ENCODE measurements around the gene TRAPPC5. TPM values are rescaled to one million over a fixed set of nuclear protein-coding genes. Genes with fewer than 3 reads are reported as not detected.
A peak's percentile ranks its signal among the peaks of the same experiment; 100 is the strongest.

Gene TRAPPC5
- polyA plus RNA-seq, 1 of the 3 experiments (the other 2 are of a cell fraction): 49.4 TPM

DNA sequence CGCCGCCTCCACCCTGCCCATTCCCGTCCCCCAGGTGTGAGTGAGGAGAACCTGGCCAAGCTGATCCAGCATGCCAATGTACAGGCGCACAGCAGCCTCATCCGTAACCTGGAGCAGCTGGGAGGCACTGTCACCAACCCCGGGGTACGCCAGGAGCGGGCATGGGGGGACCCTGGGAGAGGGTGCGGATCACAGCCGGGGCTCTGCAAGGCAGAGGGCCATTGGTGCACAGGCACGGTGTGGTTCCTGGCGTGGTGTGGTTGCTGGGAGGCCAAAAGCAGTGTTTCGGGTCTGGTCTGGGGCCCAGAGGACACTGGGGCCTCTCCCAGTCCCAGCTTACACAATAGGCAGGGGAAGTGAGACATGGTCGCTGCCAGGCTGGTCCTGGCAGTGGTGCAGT, 35.5 kb upstream of the TRAPPC5 start:
- Histone ChIP-seq H3K27me3 (ENCODE audit: insufficient read depth) (peaks cover 38% of the 10 kb centered on the region), H3K9ac (no peak overlapping the region), H3K9me3 (no peaks in the 10 kb centered on the region), H3K4me3 (ENCODE audit: low read depth in 2 of 2, low read length in 1 of 2) (no peak overlapping the region), H3K4me1 (ENCODE audit: control insufficient read depth in 1 of 2, insufficient read depth in 2 of 2, low read depth in 1 of 2, low read length in 1 of 2) (no peaks in the 10 kb centered on the region), H2AFZ (ENCODE audit: low read depth) (no peak overlapping the region), H3K9me2 (no peaks in the 10 kb centered on the region), H3K4me2 (no peak overlapping the region), H4K20me1 (ENCODE audit: insufficient read depth) (no peaks in the 10 kb centered on the region), H3K27ac (ENCODE audit: low read depth in 2 of 2, low read length in 1 of 2) (no peak overlapping the region), H3F3A (replicated peaks; ENCODE audit: insufficient read depth) (no peaks in the 10 kb centered on the region), H3K36me3 (replicated peaks in 1 of 2; ENCODE audit: control insufficient read depth in 1 of 2, insufficient read depth in 2 of 2, low read length in 1 of 2) (no peaks in the 10 kb centered on the region), H3K79me2 (ENCODE audit: insufficient read depth) (no peaks in the 10 kb centered on the region)
- TF ChIP-seq FOXM1 (IDR thresholded peaks at IDR 0.05; ENCODE audit: low read depth): no peak
- 68% methylated on average over 6 of the region's 14 CpGs for WGBS (ENCODE audit: low lambda C conversion rate)
- CTCF ChIA-PET: interaction anchor here (1.0 to 1.6 kb wide), 3 partner anchors 10 to 77 kb away, joined by 5 to 8 read pairs (median 5); partner anchors contain the start of gene TRAPPC5
- POLR2A ChIA-PET: no interaction called here
- peak; percentile 40 for DNase-seq

DNA sequence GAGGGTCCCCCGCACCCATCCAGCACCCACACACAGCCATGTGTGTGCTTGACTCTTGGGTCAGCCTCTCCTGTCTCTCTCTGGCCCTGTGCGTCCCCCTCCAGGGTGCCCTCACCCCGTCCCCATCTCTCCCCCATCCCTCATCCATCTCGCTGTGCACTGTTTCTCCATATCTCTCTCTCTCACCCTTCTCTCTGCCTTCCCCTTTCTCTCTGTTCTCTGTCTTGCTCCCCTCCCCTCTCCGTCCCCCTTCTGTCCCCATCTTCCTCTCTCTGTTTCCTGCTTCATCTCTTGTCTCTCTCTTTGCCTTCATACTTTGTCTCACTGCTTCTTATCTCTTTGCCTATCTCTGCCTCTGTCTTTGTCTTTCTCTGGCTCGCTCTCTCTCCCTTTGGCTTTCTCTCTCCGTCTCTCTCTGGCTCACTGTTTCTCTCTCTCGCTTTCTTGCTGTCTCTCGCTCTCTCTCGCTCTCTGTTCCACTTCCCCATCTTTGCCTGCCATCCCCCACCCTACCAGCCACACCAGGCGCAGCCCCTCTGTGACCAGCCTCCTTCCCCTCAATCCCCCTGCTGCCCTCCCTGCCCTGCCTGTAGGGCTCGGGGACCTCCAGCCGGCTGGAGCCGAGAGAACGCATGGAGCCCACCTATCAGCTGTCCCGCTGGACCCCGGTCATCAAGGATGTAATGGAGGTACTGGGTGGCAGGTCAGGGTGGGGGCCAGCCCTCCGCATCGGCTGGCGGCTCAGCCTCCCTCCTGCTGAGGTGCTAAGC, 34.8 kb upstream of the TRAPPC5 start:
- TF ChIP-seq MEF2A (IDR thresholded peaks at IDR 0.05; ENCODE audit: borderline replicate concordance, low read depth): no peak
- no peak for TF ChIP-seq EP300 (IDR thresholded peaks at IDR 0.05; ENCODE audit: borderline replicate concordance in 1 of 2, low read depth in 1 of 2, low read length in 1 of 2)
- TF ChIP-seq TCF12 (IDR thresholded peaks at IDR 0.05): no peak
- no peak overlapping the region for H2AFZ ChIP-seq (ENCODE audit: low read depth)
- H3K27ac ChIP-seq (ENCODE audit: low read depth in 2 of 2, low read length in 1 of 2): no peak overlapping the region
- 18% methylated on average over 17 of the region's 20 CpGs for WGBS (ENCODE audit: low lambda C conversion rate)
- POLR2A ChIA-PET: no interaction called here
- no peaks in the 10 kb centered on the region for H3K9me3 ChIP-seq
- no peaks in the 10 kb centered on the region for H3K79me2 ChIP-seq (ENCODE audit: insufficient read depth)
- no peaks in the 10 kb centered on the region for H3F3A ChIP-seq (replicated peaks; ENCODE audit: insufficient read depth)
- no peak overlapping the region for H3K9ac ChIP-seq
- no peaks in the 10 kb centered on the region for H3K9me2 ChIP-seq
- CTCF ChIA-PET: interaction anchor here (1.0 to 1.5 kb wide), 2 partner anchors 35 to 77 kb away, joined by 3 to 8 read pairs; partner anchors contain the start of gene TRAPPC5
- H3K4me3 ChIP-seq (ENCODE audit: low read depth in 2 of 2, low read length in 1 of 2): no peak overlapping the region
- peak; percentile 48 for DNase-seq
- peaks cover 45% of the 10 kb centered on the region for H3K27me3 ChIP-seq (ENCODE audit: insufficient read depth)
- no peaks in the 10 kb centered on the region for H3K36me3 ChIP-seq (replicated peaks in 1 of 2; ENCODE audit: control insufficient read depth in 1 of 2, insufficient read depth in 2 of 2, low read length in 1 of 2)
- no peaks in the 10 kb centered on the region for H4K20me1 ChIP-seq (ENCODE audit: insufficient read depth)
- H3K4me1 ChIP-seq (ENCODE audit: control insufficient read depth in 1 of 2, insufficient read depth in 2 of 2, low read depth in 1 of 2, low read length in 1 of 2): no peaks in the 10 kb centered on the region
- no peak overlapping the region for H3K4me2 ChIP-seq

DNA sequence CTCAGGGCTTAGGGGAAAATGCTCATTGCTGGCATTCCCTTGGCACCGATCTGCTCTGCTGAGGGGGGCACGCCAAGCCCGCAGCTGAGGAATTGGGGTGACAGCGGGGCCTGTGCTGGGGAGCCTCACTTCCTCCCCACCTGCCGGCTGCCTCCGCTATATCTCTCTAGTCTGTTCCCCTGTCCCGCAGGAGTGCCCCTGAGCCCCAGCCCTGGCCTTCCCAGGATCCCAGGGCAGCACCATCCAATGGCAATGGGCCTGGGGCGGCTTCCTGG, 34.3 kb upstream of the TRAPPC5 start:
- H3K79me2 ChIP-seq (ENCODE audit: insufficient read depth): no peaks in the 10 kb centered on the region
- no peaks in the 10 kb centered on the region for H3K4me1 ChIP-seq (ENCODE audit: control insufficient read depth in 1 of 2, insufficient read depth in 2 of 2, low read depth in 1 of 2, low read length in 1 of 2)
- H3K36me3 ChIP-seq (replicated peaks in 1 of 2; ENCODE audit: control insufficient read depth in 1 of 2, insufficient read depth in 2 of 2, low read length in 1 of 2): no peaks in the 10 kb centered on the region
- H2AFZ ChIP-seq (ENCODE audit: low read depth): no peak overlapping the region
- H4K20me1 ChIP-seq (ENCODE audit: insufficient read depth): no peaks in the 10 kb centered on the region
- H3F3A ChIP-seq (replicated peaks; ENCODE audit: insufficient read depth): no peaks in the 10 kb centered on the region
- peak; percentile 35 for DNase-seq
- ChIA-PET CTCF (interaction anchor here (1.0 kb wide), 1 partner anchor 78 kb away, joined by 3 read pairs; no protein-coding TSS in a partner anchor), POLR2A (no interaction called here)
- no peaks in the 10 kb centered on the region for H3K9me2 ChIP-seq
- H3K9ac ChIP-seq: no peak overlapping the region
- H3K4me2 ChIP-seq: no peak overlapping the region
- no peaks in the 10 kb centered on the region for H3K9me3 ChIP-seq
- no peak overlapping the region for H3K4me3 ChIP-seq (ENCODE audit: low read depth in 2 of 2, low read length in 1 of 2)
- WGBS (ENCODE audit: low lambda C conversion rate): no CpG with 5 or more reads among the region's 8 CpGs
- no peak overlapping the region for H3K27ac ChIP-seq (ENCODE audit: low read depth in 2 of 2, low read length in 1 of 2)
- H3K27me3 ChIP-seq (ENCODE audit: insufficient read depth): peaks cover 50% of the 10 kb centered on the region
- TF ChIP-seq TEAD4 (IDR thresholded peaks at IDR 0.05; ENCODE audit: borderline replicate concordance, insufficient read depth) (no peak), MEF2A (IDR thresholded peaks at IDR 0.05; ENCODE audit: borderline replicate concordance, low read depth) (no peak), TAF1 (IDR thresholded peaks at IDR 0.05; ENCODE audit: borderline replicate concordance, low read depth, low read length) (no peak), EZH2phosphoT487 (IDR thresholded peaks at IDR 0.05; ENCODE audit: borderline replicate concordance, low read depth) (no peak), SMC3 (IDR thresholded peaks at IDR 0.05; ENCODE audit: low read depth, low read length) (no peak), GATA2 (CRISPR knock-in tag; IDR thresholded peaks at IDR 0.05) (no peak), CHD2 (IDR thresholded peaks at IDR 0.05; ENCODE audit: low read length, partially characterized antibody) (no peak), NFIC (IDR thresholded peaks at IDR 0.05; ENCODE audit: borderline replicate concordance) (no peak), YY1 (IDR thresholded peaks at IDR 0.05; ENCODE audit: low read depth) (no peak), NRF1 (IDR thresholded peaks at IDR 0.05; ENCODE audit: low read depth, low read length) (no peak), RAD21 (IDR thresholded peaks at IDR 0.05; ENCODE audit: low read length) (no peak)
- TF ChIP-seq, protein P1, sequence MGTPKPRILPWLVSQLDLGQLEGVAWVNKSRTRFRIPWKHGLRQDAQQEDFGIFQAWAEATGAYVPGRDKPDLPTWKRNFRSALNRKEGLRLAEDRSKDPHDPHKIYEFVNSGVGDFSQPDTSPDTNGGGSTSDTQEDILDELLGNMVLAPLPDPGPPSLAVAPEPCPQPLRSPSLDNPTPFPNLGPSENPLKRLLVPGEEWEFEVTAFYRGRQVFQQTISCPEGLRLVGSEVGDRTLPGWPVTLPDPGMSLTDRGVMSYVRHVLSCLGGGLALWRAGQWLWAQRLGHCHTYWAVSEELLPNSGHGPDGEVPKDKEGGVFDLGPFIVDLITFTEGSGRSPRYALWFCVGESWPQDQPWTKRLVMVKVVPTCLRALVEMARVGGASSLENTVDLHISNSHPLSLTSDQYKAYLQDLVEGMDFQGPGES (IDR thresholded peaks at IDR 0.05; ENCODE audit: low read depth, low read length): no peak
- TF ChIP-seq, protein P2, sequence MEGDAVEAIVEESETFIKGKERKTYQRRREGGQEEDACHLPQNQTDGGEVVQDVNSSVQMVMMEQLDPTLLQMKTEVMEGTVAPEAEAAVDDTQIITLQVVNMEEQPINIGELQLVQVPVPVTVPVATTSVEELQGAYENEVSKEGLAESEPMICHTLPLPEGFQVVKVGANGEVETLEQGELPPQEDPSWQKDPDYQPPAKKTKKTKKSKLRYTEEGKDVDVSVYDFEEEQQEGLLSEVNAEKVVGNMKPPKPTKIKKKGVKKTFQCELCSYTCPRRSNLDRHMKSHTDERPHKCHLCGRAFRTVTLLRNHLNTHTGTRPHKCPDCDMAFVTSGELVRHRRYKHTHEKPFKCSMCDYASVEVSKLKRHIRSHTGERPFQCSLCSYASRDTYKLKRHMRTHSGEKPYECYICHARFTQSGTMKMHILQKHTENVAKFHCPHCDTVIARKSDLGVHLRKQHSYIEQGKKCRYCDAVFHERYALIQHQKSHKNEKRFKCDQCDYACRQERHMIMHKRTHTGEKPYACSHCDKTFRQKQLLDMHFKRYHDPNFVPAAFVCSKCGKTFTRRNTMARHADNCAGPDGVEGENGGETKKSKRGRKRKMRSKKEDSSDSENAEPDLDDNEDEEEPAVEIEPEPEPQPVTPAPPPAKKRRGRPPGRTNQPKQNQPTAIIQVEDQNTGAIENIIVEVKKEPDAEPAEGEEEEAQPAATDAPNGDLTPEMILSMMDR (IDR thresholded peaks at IDR 0.05): no peak
- TF ChIP-seq, protein P3, sequence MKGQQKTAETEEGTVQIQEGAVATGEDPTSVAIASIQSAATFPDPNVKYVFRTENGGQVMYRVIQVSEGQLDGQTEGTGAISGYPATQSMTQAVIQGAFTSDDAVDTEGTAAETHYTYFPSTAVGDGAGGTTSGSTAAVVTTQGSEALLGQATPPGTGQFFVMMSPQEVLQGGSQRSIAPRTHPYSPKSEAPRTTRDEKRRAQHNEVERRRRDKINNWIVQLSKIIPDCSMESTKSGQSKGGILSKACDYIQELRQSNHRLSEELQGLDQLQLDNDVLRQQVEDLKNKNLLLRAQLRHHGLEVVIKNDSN (IDR thresholded peaks at IDR 0.05; ENCODE audit: borderline replicate concordance, low read depth): no peak
- TF ChIP-seq, protein P4, sequence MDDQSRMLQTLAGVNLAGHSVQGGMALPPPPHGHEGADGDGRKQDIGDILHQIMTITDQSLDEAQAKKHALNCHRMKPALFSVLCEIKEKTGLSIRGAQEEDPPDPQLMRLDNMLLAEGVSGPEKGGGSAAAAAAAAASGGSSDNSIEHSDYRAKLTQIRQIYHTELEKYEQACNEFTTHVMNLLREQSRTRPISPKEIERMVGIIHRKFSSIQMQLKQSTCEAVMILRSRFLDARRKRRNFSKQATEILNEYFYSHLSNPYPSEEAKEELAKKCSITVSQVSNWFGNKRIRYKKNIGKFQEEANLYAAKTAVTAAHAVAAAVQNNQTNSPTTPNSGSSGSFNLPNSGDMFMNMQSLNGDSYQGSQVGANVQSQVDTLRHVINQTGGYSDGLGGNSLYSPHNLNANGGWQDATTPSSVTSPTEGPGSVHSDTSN (IDR thresholded peaks at IDR 0.05): no peak
